GM19395 (cell line): ENCODE measurements around the gene DIP2C.
"Not testable (repeated sequence)": the region's sequence is repeated elsewhere in the genome, so short reads cannot be mapped to it uniquely, and the experiment has no call there.

Source experiments
- ATAC-seq: cut with Tn5 transposase; IDR thresholded peaks from one replicate; pipeline ENCODE4 v1.9.1; 2021; ENCODE audit warnings: mild to moderate bottlenecking, moderate library complexity; ENCODE audit not compliant: unreplicated experiment

The DIP2C gene

GRCh38 chr10:697097-697875 is 7.8 kb upstream of the DIP2C start:
- no peak for ATAC-seq

- no peak for ATAC-seq
Observed at GRCh38 chr10:695396-695795, 5.9 kb upstream of the DIP2C start.

GRCh38 chr10:693506-693905 is 4.0 kb upstream of the DIP2C start:
- no peak for ATAC-seq

GRCh38 chr10:692682-693351 is 3.3 kb upstream of the DIP2C start:
- ATAC-seq: no peak

- no peak for ATAC-seq
Observed at GRCh38 chr10:691216-691615, 1.7 kb upstream of the DIP2C start.

GRCh38 chr10:690372-691161 is 1.1 kb upstream of the DIP2C start:
- ATAC-seq: no peak

- no peak for ATAC-seq
Observed at GRCh38 chr10:689121-689451, 382 bp downstream of the DIP2C start.

GRCh38 chr10:688312-689120 is 952 bp downstream of the DIP2C start:
- ATAC-seq: no peak

- no peak for ATAC-seq
Observed at GRCh38 chr10:687583-688311, 1.7 kb downstream of the DIP2C start.

GRCh38 chr10:686155-686931 is 3.1 kb downstream of the DIP2C start:
- ATAC-seq: no peak

GRCh38 chr10:685613-686012 is 3.9 kb downstream of the DIP2C start:
- ATAC-seq: no peak

GRCh38 chr10:683448-684071 is 5.9 kb downstream of the DIP2C start:
- ATAC-seq: no peak

- no peak for ATAC-seq
Observed at GRCh38 chr10:682931-683447, 6.5 kb downstream of the DIP2C start.

- ATAC-seq: no peak
Observed at GRCh38 chr10:681670-682318, 7.7 kb downstream of the DIP2C start.

- ATAC-seq: no peak
Observed at GRCh38 chr10:680745-681144, 8.7 kb downstream of the DIP2C start.

GRCh38 chr10:680146-680545 is 9.3 kb downstream of the DIP2C start:
- no peak for ATAC-seq

GRCh38 chr10:679556-679955 is 9.9 kb downstream of the DIP2C start:
- ATAC-seq: no peak

- not testable (repeated sequence) for ATAC-seq
Observed at GRCh38 chr10:678662-679005, 10.8 kb downstream of the DIP2C start.
